Dermis blood vessel endothelial cell (primary cell): ENCODE data around the gene HERC2. TPM values are rescaled to one million over a fixed set of nuclear protein-coding genes. Genes with fewer than 3 reads are reported as not detected.
"Not testable (repeated sequence)": the region's sequence is repeated elsewhere in the genome, so short reads cannot be mapped to it uniquely, and the experiment has no call there.

Experiments used
- DNase-seq: peaks from one replicate; pipeline ENCODE4 v3.0.0; 2010
- total RNA-seq: library from RNA; depleted of rRNA; stranded (reverse); fragments of >200 nt; gene quantifications from 2 replicates; pipeline ENCODE4 v1.2.3, GENCODE V29; 2014

The HERC2 gene
- total RNA-seq, 1 donor from 2014 or later: 64.0 TPM

DNA sequence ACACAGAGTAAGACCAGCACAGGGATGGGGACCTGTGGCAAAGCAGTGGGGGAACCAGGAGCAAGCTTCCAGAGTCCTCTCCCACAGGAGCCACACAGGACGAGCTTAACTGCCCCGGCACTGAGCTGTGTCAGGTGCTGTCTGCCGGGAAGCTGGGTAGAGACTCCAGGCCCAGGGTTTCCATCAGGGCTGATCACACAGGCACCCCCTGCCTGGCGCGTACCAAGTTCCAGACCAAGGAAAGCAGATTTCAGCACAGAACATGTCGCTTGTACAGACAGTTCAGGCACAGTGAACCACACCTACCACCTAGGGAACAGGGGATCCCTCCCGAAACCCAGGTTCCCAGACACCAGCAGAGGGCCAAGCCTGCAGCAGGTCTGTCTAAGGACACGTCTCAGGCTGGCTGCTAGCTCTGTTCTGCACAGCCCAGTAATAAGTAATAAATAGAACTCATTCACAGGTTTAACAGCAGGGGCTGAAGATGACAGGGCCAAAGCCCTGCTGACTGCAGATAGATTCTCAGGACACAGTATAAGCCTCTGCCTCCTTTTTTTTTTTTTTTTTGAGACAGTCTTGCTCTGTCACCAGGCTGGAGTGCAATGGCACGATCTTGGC is 192.6 kb downstream of the HERC2 start:
- DNase-seq: no peak

GRCh38 chr15:28128031-28128430 is 193.9 kb downstream of the HERC2 start:
- DNase-seq: no peak

DNA sequence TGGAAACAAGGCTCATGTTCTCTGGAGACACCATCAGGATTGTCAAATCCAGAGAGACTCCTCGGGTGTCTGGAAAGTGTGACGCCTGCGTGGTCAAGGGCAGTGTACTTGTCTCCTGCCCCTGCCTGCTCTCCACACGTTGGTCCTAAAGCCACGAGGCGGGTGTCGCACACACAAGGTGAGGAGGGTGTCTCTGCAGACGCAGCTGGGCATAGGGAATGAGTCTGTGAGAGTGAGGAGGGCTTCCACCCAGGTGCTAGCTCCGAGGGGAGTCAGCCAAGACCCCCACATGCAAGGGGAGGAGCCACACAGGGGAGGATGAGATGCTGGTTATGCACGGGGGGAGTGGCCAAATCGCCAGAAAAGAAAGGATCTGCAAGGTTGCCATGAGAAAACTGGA is 194.9 kb downstream of the HERC2 start:
- no peak for DNase-seq

DNA sequence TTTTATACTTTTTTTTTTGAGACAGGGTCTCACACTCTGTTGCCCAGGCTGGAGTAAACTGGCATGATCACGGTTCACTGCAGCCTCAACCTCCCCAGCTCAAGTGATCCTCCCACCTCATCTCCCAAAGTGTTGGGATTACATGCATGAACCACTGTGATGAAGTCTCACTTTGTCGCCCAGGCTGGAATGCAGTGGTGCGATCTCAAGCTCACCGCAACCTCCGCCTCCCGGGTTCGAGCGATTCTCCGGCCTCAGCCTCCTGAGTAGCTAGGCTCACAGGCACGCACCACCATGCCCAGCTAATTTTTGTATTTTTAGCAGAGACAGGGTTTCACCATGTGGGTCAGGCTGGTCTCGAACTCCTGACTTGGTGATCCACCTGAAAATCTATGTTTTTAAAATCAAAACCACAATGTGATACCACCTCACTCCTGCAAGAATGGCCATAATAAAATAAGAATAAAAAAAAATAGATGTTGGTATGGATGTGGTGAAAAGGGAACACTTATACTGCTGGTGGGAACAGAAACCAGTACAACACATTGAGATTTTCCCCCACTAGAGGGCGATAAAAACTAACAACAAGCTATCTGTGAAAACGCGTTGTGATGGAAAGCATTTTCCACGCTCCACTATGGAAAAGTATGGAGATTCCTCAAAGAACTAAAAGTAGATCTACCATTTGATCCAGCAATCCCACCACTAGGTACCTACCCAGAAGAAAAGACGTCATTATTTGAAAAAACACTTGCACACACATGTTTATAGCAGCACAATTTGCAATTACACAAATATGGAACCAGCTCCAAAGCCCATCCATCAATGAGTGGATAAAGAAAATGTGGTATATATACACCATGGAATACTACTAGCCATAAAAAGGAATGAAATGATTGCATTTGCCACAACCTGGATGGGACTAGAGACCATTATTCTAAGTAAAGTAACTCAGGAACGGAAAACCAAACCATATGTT is 196.0 kb downstream of the HERC2 start:
- peak; percentile 83 for DNase-seq

DNA sequence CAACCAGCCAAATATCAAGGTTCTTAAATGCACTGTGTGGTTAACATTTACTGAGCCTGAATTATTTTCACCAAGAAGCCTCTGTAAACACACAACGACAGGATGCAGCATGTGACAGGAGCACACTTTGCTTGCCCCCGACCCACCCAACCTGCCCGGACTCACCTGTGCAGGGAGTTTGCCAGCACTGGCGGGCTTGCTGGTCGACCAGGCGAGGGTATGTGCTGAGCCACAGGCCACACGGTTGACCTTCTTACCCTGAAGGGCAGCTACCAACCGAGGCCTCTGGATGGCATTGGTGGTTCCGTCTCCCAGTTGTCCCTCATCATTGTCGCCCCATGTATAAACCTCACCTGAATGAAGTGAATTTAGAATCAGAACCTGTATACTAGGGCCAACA is 197.1 kb downstream of the HERC2 start:
- DNase-seq: no peak

GRCh38 chr15:28123408-28124023 is 198.5 kb downstream of the HERC2 start:
- DNase-seq: peak; percentile 86

- no peak for DNase-seq
Measured at GRCh38 chr15:28122038-28122949, 199.7 kb downstream of the HERC2 start.

- not testable (repeated sequence) for DNase-seq
Measured at GRCh38 chr15:28121577-28121976, 200.4 kb downstream of the HERC2 start.

- no peak for DNase-seq
Measured at GRCh38 chr15:28120359-28120640, 201.7 kb downstream of the HERC2 start.

DNA sequence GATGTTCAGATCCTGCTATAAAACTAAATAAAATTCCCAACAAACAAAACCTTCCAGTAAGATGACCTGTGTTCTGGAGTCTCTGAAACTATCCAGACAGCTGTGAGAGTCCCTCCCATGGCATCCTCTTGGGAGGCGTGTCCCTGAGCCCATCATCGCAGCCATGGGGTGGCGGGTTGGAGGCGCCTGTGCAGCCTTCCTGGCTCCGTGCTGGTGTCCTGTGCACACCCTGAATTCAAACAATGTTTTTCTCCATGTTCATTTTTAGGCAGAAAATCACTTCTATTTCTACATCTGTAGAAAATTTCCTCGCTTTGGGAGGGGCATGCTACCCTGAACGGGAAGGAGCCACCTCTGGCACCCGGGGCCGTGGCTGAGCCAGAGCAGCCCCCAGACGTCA is 203.4 kb downstream of the HERC2 start:
- DNase-seq: no peak

- DNase-seq: no peak
Measured at GRCh38 chr15:28118083-28118482, 203.9 kb downstream of the HERC2 start.

DNA sequence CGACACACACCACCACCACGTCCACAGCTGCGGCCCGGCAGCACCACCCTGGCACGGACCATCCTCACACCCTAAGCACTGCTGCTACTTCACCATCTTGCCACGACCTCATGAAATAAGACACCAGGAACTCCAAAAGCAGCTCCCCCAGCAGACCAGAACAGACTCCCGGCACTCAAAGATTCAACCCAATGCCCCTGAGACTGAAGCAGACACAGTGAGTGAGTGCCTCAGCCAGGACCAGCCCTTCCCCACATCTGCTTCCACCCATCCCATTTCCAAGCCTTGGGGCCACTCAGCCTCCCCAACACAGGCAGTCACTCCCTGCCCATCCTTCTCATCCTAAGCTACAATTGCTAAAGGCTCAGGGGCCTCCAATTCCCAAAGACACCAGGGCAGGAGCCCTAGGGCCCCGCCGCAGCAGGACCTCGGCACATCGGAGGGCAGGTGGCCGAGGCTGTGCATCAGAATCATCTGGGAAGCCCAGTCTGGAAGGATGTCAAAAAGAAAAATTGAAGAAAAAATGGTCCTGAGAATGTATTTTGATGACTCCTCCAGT is 204.5 kb downstream of the HERC2 start:
- DNase-seq: no peak

- no peak for DNase-seq
Measured at GRCh38 chr15:28116521-28117431, 205.2 kb downstream of the HERC2 start.

DNA sequence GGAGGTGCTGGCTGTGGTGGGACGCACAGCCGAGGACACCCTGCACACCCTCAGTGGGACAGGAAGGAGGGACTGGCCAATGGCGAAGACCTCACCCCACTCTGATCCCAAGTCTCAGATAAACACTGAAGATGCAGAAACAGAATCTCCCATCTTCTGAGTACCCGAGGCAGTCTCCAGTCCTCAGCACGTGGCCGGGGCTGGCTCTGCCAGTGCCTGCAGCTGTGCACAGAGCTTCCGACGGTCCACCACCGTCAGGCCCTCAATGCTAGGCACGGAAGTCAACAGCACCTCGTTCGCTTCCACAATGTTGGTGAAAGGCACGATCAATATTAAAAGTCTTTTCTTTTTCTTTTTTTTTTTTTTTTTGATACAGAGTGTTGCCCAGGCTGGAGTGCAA is 206.1 kb downstream of the HERC2 start:
- DNase-seq: no peak

DNA sequence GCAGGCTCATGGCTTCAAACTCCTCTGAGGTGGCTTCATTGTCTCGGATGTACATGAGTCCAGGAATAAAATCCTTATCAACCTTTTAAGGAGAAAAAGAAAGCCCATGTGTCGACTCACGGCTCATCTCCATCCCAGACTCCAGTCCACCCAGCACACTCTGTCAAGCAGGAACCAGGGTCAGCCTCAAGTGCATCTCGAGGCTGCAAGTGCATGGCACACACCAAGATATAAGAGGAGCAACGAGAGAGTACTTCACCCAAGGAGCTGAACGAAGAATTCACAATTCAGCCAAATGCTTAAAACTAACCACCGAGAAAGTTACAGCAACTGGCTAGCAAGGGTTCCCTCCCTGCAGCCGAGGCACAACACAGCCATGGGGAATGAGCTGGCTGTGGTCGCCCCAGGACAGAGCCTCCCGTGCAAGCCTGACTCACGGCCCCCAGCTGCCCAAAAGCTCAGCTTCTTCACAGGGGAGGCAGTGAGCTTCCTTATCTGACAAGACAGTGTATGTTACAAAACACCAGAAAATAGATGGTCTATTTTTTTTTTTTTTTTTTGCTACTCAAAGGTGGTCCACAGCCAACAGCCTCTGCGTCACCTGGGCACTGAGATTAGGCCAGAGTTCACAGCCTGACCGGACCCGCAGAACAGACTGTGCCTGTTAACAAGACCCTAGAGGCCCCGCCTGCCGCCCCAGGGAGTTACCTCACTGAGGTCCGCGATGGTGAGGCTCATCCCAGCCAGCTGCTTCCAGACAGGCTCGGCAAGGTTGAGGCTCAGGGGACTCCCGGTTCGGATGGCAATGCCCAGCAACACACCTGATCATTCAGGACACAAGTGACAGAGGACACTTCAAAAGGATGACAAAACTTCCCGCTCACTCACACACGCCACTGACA is 207.0 kb downstream of the HERC2 start:
- DNase-seq: no peak

GRCh38 chr15:28114114-28114455 is 207.9 kb downstream of the HERC2 start:
- no peak for DNase-seq

DNA sequence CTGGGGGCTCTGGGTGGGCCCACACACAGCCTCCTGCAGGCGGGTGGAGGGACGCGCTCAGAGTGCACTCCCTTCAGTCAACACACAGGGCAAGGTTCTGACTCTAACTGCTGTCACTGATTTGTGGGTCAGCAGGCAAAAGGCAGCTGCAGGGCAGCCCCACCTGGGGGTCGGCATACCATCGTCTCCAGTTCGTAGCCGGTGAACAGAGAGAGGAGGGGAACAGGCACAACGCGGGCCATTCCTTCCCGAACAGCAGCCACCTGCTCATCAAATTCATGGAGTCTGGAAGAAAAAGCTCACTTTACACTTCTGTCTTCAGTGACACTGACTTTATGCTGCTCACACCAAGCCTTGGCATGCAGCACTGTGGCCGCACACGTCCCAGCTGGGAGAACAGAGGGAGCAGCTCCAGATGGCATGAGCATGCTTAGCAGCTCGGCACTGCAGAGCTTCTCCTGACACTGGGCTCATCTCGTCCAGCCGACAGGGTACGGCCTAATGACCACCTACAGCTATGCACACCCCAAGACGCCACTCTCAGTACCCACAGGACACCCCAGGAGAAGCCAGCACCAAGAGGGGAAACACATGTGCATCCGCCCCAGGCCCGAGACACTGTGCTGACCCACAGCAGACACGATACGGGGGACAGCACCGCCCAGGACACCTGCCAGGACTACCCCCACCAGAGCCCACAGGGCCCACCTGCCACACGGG is 208.4 kb downstream of the HERC2 start:
- no peak for DNase-seq

DNA sequence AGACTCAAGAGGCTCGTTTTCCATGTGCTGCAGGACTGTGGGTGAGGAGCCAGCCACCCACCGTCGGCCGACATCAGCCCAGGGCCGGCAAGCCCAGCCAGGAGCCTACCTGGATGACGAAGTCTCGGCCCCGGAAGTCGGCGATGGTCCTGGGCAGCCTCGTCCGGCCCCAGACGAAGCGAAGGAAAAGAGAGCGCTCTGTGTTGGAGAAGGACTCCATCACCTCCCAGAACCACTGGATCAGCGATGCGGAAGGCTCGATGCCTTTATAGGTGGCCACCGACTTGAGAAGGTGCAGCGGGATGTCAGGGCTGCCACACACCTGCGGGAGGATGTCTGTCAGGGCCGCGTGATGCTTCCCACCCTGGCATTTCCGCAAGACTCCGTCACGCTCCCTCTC is 209.0 kb downstream of the HERC2 start:
- DNase-seq: no peak

- no peak for DNase-seq
Measured at GRCh38 chr15:28112101-28112760, 209.7 kb downstream of the HERC2 start.
